Esophagus mucosa (tissue), 1 donor: ENCODE measurements around the gene TRMT10B. TPM values are rescaled to one million over a fixed set of nuclear protein-coding genes. Genes with fewer than 3 reads are reported as not detected.

Source experiments
- ATAC-seq: fragments of 200-7000 bp; cut with Tn5 transposase; one replicate; pipeline ENCODE4 v1.9.1; 2020
- total RNA-seq: library from RNA; stranded (reverse); gene quantifications from one replicate; pipeline ENCODE4 v1.2.4, GENCODE V29; 2023
- donor health status: DM: yes; HTN: yes; CAD: no.

Gene TRMT10B, protein sequence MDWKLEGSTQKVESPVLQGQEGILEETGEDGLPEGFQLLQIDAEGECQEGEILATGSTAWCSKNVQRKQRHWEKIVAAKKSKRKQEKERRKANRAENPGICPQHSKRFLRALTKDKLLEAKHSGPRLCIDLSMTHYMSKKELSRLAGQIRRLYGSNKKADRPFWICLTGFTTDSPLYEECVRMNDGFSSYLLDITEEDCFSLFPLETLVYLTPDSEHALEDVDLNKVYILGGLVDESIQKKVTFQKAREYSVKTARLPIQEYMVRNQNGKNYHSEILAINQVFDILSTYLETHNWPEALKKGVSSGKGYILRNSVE
- total RNA-seq: 4.5 TPM

DNA sequence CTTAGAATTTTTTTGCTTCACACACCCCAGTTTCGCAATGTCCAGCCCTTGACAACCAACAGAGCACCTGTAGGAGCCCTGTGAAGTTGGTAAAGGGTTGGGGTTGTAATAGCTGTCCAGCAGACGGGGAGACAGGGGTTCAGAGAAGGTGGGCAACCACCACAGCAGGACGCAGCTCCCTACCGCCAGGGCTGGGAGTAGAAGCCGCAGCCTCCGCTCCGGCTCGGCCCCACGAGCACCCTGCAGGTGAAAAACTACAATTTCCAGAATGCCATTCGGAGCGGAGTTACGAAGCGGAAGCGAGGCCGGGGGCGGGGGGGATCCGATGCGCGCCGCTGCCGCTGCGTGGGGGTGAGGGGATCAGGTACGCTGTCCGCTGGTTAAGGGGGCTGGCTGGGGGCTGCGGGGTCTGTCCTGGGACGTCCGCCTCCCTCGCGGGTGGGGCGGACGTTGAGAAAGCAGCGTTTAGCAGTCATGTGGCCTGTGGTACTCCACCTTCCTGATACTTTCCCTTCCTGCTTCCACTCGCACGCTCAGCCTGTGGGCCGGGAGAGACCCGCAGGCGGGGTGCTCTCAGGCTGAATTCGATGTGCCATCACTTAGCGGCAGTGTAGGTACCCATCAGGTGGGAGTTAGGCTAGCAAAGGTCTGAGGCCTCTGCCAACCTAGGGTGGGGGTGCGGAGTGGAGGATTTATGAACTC is at the start of gene TRMT10B:
TRMT10B (plus strand) TSS at position 317 of the 702 bp plus-strand sequence. CDS start 8,127 bp downstream, outside the sequence.
- ATAC-seq: peak; percentile 81

- no peak for ATAC-seq
These were observed 47.8 kb upstream of the TRMT10B start for GRCh38 chr9:37705787-37706186.

- ATAC-seq: no peak
These were observed 47.3 kb upstream of the TRMT10B start for GRCh38 chr9:37706290-37706689.

GRCh38 chr9:37707748-37708147 is 45.9 kb upstream of the TRMT10B start:
- ATAC-seq: no peak

- ATAC-seq: no peak
These were observed 43.6 kb upstream of the TRMT10B start for GRCh38 chr9:37710046-37710445.

DNA sequence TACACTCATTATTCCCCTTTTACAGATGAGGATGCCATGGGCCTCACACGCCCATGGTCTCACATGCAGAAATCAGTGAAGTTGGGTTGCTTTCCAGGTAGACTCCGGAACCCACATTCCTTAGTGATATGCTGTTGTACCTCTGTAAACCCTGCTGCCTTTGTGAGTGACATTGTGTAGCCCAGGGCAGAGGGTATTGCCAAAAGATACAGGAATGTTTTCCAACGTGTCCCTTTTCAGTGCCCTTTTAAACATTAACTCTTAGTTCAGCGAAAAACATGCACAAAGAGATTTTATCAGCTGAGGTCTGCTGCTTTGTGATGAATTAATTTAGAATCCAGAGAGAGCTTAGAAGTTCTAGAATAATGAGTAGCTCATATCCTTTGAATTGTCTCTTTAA is 38.3 kb upstream of the TRMT10B start:
- ATAC-seq: no peak

GRCh38 chr9:37715991-37716505 is 37.6 kb upstream of the TRMT10B start:
- ATAC-seq: no peak

DNA sequence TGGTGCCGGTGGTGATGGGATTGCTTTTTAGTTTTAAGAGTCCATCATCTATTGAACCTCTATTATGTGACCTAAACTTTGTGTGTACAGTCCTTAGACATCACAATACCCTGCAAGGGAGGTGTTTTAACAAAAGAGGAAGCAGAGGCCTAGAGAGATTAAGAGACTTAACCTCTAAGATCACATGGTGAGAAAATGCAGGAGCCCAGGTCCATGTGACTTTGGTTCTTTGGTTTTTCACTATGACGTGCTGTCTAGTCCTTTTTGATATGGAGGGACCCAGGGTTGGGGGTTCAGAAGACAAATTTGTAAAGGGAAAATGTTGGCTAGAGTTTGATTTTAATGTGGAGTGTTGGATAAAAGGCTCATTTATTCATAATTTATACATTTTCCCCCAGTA is 34.1 kb upstream of the TRMT10B start:
- ATAC-seq: no peak

- no peak for ATAC-seq
These were observed 26.6 kb upstream of the TRMT10B start for GRCh38 chr9:37727013-37727412.

DNA sequence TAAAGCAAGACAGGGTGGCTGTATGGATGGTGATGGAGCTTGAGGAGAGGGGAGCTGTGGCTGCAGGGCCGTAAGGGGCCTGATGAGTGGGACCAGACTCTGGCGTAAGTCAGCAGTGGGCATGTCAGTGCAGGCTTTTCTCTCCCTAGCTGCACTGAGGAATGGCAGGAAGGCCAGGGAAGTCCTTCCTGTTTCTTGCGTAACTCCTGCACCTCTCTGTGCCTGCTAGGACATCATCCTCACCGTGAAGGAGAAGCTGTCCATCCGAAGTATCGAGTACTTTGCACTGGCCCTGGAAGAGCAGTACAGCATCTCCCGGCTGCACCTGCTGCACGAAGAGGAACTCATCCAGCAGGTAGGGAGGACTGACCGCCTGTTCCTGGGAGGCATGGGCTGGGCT is 24.1 kb upstream of the TRMT10B start:
- peak; percentile 60 for ATAC-seq

DNA sequence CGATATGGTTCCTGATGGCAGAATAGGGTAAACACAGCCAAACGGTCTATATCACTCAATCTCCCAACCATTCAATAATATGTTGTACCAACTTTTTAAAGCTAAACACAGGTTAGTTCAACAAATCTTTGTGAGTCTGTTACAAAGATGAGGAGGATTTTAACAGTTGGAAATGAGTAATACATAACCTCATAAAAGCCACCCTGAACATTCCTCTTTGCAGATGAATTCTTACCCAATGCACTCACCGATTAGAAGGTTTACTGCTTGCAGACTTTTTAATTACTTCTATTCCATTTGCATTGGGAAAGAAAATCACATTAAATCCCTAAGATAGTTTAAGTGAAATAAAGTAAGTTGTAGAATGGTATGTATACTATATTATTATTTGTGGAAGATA is 23.3 kb upstream of the TRMT10B start:
- ATAC-seq: no peak

DNA sequence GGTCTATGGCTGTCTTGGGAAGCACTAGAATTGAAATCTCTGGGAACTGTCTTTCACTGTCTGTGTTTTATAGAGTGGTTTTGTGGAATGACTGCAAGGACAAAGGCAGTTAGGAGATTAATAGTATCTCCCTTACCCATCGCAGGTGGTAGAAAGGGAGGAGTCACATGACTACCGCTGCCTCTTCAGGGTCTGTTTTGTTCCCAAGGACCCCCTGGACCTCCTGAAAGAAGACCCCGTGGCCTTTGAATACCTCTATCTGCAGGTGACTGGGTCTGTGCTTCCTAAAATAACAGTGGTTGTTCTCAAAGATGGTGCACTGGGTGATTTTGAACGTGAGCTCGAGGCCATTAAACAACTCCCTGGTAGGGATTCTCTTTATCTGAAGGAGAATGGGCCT is 22.8 kb upstream of the TRMT10B start:
- ATAC-seq: no peak

DNA sequence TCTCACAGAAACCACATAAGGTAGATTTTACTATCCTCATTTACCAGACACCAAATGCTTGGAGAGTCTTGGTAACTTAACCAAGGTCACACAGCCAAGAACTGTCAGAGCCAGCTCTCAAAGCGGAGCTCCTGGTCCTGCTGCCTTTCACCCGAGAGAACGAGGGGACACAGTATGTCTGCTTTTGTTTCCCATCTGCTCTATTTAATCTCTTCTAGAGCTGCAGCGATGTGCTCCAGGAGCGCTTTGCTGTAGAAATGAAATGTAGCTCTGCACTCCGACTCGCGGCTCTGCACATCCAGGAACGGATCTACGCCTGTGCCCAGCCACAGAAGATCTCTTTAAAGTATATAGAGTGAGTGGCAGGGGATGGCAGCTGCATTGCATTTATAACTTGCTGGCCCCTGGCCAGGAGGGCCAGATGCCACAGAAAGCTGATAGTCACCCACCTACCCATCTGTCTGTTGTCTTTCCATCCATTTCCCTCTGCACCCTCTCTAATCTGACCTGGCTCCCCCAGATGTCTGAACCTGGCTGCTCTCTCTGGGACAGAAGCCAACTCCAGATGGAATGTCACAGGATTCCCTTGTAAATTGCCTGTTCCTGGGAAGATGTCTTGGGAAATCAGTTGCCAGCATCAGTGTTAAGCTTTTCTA is 21.4 kb upstream of the TRMT10B start:
- no peak for ATAC-seq

DNA sequence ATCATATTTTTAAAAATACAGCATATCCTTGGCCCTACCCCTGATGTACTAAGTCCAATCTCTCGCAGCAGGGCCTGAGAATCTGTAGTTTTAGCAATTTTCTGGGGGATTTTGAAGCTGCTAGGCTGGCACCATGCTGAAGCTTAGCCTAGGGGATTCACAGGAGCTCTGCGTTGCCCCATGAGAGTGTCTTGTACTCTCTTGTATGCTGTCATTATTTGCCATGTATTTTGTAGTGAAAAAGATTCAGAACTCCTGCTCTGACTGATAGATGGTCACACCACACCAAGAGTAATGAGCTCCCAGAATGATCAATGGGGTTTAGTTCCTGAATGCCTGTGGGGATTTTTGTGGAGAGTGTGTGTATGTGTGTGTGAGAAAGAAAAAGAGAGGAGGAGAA is 20.7 kb upstream of the TRMT10B start:
- no peak for ATAC-seq

- ATAC-seq: no peak
These were observed 14.4 kb upstream of the TRMT10B start for GRCh38 chr9:37739222-37739621.

DNA sequence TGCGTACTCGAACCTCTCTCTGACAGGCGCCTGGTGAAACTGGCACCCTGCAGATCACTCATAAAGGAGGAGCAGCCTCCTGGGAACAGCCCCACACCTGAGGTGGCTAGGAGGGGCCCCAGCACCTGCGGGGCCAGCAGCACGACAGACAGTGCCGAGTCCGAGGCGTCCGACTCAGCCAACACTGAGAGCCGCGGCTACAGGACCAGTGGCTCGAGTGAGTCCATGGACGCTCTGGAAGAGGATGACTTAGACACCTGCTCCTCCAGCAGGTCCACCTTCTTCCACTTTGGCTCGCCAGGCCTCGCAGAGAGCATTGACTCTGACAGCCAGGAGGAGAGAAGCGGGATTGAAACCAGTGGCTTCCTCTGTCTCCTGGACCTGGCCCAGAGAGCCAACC is 13.5 kb upstream of the TRMT10B start:
- no peak for ATAC-seq

- ATAC-seq: no peak
These were observed 12.8 kb upstream of the TRMT10B start for GRCh38 chr9:37740631-37741328.

GRCh38 chr9:37745970-37746369 is 7.6 kb upstream of the TRMT10B start:
- no peak for ATAC-seq

DNA sequence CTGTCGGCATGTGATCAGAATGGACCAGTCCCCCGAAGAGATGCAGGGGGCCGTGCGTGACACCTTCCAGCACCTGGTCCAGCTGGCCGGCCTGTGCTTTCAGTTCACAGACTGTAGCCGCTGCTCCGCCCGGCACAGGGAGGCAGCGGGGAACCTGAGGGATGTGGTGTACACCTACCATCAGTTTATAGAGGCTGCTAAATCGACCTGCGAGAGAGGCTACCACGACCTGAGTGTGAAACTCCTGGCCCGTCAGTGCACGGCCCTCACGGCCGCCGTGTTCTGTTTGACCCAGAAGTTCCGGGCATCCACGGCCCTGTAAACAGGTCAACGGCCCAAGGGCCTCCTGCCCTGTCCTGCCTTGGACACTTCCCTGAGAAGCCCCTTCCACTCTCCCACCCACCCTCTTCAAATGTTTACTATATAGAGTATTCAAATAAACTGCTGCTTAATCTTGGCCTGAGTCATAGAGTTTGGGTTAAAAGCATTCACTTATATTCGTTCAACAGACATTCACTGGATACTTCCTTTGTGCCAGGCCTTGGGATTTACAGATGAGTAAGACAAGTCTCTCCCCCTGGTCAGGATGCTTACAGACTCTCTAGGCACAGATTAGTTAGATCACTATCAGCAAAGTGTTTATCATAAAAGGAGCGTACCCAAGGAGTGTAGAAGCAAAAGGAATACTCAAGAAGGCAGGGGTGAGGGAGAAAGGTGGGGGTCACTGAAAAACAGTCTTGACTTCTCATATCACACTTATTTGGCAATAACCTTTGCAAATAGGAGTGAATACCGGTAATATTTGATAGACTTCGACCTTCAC is 6.9 kb upstream of the TRMT10B start:
- no peak for ATAC-seq

DNA sequence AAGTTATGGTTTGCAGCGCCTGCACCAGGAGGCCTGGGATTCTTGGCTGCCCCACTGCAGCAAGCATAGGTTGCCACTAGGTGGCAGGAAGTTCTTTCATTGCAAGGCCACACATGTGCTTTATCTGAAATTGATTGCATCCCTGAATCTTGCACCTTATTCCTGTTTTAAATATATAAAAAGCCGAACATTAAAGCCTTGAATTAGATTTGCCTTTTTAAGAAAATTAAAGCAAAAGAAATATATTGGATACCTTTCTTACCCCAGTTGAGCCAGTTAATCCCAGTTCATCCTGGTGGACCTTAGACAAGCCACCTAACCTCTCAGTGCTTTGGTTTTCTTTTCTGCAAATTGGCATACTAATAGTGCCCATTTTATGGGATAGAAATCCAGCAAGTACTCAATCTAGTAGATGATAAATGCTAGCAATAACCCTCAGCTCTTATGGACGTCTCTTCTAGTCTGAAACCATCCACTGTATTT is 6.3 kb upstream of the TRMT10B start:
- ATAC-seq: peak; percentile 78

DNA sequence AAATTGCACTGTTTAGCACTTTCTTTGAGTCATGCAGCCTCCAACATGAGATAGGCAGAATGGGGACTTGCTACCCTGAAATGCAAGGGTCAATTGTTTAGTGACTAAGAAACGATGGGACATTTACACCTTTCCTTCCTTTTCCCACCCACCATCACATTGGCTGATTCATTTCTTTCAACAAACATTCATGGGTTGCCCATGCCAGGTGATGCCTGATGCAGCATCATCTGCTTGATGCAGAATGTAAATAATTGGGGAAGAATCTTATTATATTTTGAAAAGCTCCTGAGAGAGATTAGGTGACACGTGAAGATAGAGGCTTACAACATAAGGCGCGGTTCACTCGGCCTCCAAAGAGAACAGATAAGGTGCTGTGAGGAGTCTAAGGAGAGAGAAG is 4.5 kb upstream of the TRMT10B start:
- ATAC-seq: no peak

DNA sequence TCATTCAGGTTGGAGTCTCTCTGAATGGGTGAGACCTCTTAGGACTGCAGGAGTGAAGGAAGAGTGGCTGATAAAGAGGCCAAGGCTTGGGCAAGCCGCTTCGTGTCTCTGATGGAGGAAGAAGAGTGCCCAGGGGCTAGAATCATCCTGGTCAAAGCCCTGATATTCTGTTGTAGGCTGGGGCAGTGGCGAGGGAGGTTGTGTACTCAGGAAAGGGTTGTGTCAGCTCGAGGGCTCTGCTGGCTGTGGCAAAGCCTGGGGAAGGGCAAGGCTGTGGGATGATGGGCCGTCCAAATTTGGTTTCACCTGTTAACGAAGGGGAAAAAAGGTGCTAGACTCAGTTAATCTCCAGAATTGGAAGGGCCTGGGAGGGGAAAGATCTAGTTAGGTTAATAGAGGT is 2.4 kb upstream of the TRMT10B start:
- no peak for ATAC-seq
